ENCODE measurements around the gene HEXD.

Gene HEXD

GRCh38 chr17:82396601-82397435 is 21.3 kb upstream of the HEXD start:
- in situ Hi-C loops (cut with HindIII; ENCODE audit: low sequenced_read_pairs), result no loop called here

- in situ Hi-C loops (cut with HindIII; ENCODE audit: low sequenced_read_pairs), result no loop called here
These were observed 20.5 kb upstream of the HEXD start for GRCh38 chr17:82397449-82398335.

- in situ Hi-C loops (cut with HindIII; ENCODE audit: low sequenced_read_pairs), result no loop called here
These were observed 19.1 kb upstream of the HEXD start for GRCh38 chr17:82399041-82399441.

GRCh38 chr17:82399601-82400101 is 18.5 kb upstream of the HEXD start:
- in situ Hi-C loops (cut with HindIII; ENCODE audit: low sequenced_read_pairs), result no loop called here

GRCh38 chr17:82400206-82400605 is 17.9 kb upstream of the HEXD start:
- in situ Hi-C loops (cut with HindIII; ENCODE audit: low sequenced_read_pairs), result no loop called here

GRCh38 chr17:82400830-82401229 is 17.3 kb upstream of the HEXD start:
- in situ Hi-C loops (cut with HindIII; ENCODE audit: low sequenced_read_pairs), result no loop called here

GRCh38 chr17:82402865-82403264 is 15.3 kb upstream of the HEXD start:
- in situ Hi-C loops (cut with HindIII; ENCODE audit: low sequenced_read_pairs), result no loop called here

GRCh38 chr17:82403662-82404660 is 14.2 kb upstream of the HEXD start:
- in situ Hi-C loops (cut with HindIII; ENCODE audit: low sequenced_read_pairs), result no loop called here

GRCh38 chr17:82405051-82405450 is 13.1 kb upstream of the HEXD start:
- in situ Hi-C loops (cut with HindIII; ENCODE audit: low sequenced_read_pairs), result no loop called here

GRCh38 chr17:82406131-82406671 is 11.9 kb upstream of the HEXD start:
- in situ Hi-C loops (cut with HindIII; ENCODE audit: low sequenced_read_pairs), result no loop called here

GRCh38 chr17:82407255-82407654 is 10.9 kb upstream of the HEXD start:
- in situ Hi-C loops (cut with HindIII; ENCODE audit: low sequenced_read_pairs), result no loop called here

GRCh38 chr17:82408288-82408937 is 9.7 kb upstream of the HEXD start:
- in situ Hi-C loops (cut with HindIII; ENCODE audit: low sequenced_read_pairs), result no loop called here

- in situ Hi-C loops (cut with HindIII; ENCODE audit: low sequenced_read_pairs), result no loop called here
These were observed 9.2 kb upstream of the HEXD start for GRCh38 chr17:82408938-82409318.

- in situ Hi-C loops (cut with HindIII; ENCODE audit: low sequenced_read_pairs), result loop anchor here (10.0 kb wide), 1 partner anchor 45 kb away; no protein-coding TSS in a partner anchor
These were observed 8.0 kb upstream of the HEXD start for GRCh38 chr17:82410014-82410716.

- in situ Hi-C loops (cut with HindIII; ENCODE audit: low sequenced_read_pairs), result loop anchor here (10.0 kb wide), 1 partner anchor 47 kb away; no protein-coding TSS in a partner anchor
These were observed 6.6 kb upstream of the HEXD start for GRCh38 chr17:82411396-82412053.

GRCh38 chr17:82412081-82412480 is 6.1 kb upstream of the HEXD start:
- in situ Hi-C loops (cut with HindIII; ENCODE audit: low sequenced_read_pairs), result loop anchor here (10.0 kb wide), 1 partner anchor 47 kb away; no protein-coding TSS in a partner anchor

- in situ Hi-C loops (cut with HindIII; ENCODE audit: low sequenced_read_pairs), result loop anchor here (10.0 kb wide), 1 partner anchor 48 kb away; no protein-coding TSS in a partner anchor
These were observed 5.3 kb upstream of the HEXD start for GRCh38 chr17:82412535-82413520.
